SIG-M5 treated with dmso at 0.1 percent for 504 hours (cell line): ENCODE measurements around the gene DNAJC2.
A peak's percentile ranks its signal among the peaks of the same experiment; 100 is the strongest.

ENCODE experiments used
- DNase-seq: peaks from one replicate; lab custom pipeline; 2025; ENCODE audit not compliant: unreplicated experiment; lab: John Stamatoyannopoulos, UW

Gene DNAJC2, protein sequence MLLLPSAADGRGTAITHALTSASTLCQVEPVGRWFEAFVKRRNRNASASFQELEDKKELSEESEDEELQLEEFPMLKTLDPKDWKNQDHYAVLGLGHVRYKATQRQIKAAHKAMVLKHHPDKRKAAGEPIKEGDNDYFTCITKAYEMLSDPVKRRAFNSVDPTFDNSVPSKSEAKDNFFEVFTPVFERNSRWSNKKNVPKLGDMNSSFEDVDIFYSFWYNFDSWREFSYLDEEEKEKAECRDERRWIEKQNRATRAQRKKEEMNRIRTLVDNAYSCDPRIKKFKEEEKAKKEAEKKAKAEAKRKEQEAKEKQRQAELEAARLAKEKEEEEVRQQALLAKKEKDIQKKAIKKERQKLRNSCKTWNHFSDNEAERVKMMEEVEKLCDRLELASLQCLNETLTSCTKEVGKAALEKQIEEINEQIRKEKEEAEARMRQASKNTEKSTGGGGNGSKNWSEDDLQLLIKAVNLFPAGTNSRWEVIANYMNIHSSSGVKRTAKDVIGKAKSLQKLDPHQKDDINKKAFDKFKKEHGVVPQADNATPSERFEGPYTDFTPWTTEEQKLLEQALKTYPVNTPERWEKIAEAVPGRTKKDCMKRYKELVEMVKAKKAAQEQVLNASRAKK

DNA sequence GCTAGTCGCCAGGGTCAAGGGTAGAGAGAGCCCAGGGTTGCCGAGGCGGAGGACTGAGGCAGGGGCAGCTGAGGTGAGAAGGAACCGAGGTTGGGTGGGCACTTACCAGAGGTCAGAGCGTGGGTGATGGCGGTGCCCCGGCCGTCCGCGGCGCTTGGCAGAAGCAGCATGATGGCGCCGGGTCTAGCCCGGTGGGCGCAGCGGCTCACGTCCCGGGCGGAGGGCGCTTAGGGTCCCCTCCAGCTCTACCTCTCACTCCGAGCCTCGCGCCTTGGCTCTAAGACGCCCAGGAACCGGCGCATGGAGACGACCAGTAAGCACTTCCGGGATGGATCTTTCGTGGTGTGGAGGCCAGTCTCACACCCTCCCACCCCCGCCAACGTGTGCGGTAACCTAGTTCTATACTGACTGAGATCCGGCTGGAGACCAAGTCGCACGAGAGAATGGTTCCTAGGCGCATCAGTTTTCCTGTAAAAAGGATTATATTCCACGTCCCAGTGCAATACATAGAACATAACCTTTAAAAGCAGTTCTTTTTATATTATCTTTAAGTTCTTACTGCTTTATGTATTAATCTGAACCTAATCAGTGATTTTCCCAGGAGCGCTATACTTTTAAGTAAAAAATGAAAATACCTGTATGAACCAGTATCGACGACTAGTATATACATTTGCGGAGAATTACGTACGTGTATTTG lies at the start of gene DNAJC2:
DNAJC2 (minus strand) TSS at position 315 of the 697 bp plus-strand sequence; CDS start at position 170, 145 bp downstream.
- peak; percentile 94 for DNase-seq

DNA sequence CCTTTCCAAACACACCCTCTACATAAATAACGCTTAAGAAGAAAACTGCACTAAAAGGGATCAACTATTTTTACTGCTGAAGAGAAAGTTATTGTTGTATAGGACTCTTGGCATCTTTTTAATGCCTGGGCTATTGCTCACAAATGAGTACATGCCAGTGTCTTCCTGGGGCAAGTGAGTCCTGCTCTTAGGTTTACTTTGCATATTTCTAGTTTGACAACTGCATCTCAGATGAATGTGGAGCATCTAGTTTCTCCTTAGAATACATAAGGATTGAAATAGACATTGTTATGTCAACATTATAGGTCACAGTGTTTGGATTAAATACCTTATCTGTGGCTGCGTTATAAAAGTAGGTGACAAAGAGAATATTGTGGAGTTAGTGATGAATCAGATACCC lies 47.4 kb upstream of the DNAJC2 start:
- DNase-seq: no peak

DNA sequence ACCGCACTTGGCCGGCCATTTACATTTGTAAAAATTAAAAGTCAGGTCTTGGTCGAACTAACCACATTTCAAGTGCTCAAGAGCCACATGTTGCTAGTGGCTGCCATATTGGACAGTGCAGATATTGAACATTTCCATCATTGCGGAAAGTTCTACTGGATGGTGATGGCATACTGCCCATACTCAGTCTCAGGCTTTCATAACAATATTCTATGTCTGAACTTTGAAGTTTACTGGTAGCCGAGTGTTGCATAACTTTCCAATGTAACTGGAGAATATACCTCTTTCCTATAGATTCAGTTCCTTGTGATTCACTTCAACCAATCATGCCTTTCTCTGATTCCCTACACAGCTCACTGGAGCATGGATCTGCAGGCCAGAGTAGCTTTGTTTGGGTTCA lies 46.6 kb upstream of the DNAJC2 start:
- no peak for DNase-seq

DNA sequence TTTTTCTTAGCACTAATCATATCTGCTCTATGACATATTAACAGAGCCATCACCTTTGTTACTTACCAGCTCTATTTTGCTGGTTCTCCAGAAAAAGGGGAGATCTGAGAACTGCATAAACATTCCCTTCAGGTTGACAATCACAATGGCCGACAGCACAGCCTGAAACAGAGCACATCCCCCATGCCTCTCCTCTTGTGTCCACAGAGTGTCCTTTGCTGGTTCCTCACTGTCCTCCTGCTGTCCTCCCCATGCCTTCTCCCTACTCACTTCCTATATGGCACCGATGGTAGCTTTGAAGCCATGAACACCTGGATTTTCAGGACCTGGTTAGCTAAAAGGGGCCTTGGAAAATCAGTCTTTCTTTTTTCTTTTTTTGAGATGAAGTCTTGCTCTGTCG lies 44.7 kb upstream of the DNAJC2 start:
- no peak for DNase-seq

DNA sequence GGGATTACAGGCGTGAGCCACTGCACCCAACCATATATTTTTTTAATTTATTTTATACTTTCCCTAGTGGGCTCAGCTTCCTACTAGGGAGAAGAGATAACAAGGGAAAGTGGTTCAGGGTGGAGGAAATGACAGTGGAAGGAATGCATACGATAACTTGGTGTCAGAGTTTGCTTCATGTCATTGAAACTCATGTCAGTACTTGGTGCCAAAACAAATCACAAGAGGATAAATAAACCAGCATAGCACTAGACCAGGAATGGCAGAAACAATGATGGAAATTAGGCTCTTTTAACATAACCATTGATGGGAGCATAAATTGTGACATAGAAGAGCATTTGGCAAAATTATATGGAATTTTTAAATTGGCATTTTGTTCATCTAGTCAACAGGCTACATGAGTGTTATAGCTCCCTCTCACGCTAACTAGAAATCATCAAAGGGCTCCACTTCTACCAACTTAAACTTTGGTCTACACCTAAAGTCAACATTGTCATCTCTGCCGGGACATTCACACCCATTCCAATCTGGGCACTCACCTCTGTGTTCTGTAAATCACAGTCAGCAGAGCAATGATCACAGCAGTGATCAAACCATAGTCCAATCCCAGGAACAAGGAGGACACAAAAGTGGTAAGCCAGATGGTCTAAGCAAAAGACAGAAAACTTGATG lies 44.0 kb upstream of the DNAJC2 start:
- no peak for DNase-seq

DNA sequence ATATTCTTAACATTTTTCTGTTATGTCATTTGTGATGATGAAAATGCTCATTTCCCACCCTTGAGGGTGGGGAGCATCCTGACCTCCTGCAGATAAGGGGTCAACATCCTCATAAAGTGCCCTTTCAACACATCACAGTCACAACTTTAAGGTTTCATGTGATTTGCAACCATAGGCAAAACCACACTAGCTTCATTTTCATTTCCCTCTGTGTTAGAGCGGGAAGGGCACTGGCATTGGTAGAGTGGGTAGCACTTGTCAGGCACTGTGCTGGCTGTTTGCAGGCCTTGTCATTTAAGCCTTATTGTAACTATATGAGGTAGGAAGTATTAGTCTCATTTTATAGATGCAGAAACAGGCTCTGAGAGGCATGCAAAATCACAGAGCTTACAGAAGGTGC lies 42.7 kb upstream of the DNAJC2 start:
- DNase-seq: peak; percentile 43

DNA sequence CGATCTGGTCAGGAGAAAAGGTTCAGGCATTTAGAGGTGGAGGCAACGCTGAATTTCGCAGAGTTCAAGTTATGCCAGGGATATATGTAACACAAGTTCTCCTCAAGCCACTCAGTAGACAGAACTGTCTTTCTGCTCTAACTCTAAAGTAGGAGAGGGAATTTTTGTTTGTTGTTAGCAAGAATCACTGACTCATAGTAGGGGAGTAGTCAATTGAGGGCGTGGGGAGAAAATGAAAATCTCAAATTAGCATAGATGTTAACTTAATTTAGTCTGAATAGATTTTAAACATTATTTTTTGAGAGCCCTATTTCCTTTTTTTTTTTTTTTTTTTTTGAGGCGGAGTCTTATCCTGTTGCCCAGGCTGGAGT lies 37.5 kb upstream of the DNAJC2 start:
- DNase-seq: no peak

DNA sequence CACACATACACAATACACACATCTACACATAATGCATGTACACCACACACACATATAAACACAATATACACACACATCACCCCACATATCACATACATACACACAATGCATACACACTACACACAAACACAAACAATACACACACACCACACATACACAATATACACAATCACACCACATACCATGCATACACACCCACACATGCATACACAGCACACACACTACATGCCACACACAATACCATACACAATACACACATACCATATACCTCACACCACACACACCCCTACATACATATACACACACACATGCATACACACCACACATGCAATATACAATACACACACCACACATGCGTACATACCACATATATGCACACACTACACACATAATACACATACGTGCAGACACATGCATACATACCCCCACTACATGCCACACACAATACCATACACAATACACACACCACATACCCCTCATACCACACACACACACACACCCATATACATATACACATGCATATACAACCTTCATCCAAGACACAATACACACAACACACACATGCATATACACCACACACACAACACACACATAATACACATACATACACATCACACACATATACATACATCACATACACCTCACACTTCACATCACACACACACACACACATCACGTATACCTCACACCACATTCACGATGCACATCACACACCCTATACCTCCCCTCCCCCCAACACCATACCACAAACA lies 36.9 kb upstream of the DNAJC2 start:
- DNase-seq: no peak

DNA sequence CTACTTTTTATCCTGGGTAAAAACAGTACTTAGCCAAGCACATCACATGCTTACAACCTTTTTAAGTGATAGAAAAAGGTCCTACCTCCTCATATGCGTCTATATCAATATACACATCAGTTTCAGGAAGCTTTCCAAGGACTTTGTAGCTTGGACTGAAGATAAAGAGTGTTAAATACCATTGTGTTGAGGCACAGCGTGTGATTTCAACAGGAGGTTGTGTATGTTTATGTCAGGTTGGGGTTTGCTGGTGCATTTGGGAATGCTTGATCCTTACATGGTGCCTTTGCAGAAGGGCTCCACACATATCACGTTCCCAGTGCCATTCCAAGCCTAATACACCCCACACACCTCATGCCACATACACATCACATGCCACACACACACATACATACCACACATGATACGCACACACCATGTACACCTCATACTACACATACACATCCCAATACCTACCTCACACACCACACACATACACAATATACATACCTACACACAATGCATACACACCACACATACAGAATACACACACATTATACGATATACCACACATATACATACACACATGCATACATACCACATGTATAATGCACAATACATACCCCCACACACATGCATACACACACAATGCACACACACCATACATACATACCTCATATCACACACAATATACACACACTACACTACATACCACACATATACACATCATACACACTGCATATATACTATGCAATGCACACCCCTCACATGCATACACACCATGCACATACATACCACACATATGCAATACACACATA lies 36.0 kb upstream of the DNAJC2 start:
- no peak for DNase-seq

DNA sequence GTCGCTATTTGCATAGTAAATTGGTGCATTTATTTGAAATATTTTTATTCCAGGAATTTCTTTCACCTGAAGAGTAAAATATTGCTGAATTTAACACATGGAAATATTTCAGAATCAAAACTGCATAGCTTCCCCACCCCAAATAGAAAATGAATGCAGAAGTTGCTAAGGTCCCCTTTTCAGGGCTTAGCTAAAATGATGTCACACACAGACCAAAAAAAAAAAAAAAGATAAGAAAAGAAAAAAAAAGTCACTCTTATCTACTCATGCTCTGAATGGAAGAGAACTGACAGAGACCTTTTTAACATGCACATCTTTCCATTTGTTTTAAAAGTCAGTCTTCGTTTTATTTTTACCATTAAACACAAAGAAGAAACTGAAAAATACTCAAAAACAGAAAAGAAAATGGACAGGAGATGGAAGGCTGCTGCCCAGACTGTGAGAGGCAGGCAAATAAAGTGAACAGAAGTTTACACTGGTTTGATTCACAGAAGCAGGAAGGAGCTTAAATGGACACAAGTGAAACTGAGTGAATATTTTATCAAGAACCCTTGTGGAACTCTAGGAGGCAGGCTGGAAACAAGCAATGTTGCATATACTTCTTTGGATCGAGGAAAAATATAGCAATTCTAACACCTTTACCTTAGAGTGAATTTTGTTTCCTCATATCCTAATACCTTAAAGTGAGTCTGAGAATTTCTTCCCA lies 34.9 kb upstream of the DNAJC2 start:
- DNase-seq: peak; percentile 32

DNA sequence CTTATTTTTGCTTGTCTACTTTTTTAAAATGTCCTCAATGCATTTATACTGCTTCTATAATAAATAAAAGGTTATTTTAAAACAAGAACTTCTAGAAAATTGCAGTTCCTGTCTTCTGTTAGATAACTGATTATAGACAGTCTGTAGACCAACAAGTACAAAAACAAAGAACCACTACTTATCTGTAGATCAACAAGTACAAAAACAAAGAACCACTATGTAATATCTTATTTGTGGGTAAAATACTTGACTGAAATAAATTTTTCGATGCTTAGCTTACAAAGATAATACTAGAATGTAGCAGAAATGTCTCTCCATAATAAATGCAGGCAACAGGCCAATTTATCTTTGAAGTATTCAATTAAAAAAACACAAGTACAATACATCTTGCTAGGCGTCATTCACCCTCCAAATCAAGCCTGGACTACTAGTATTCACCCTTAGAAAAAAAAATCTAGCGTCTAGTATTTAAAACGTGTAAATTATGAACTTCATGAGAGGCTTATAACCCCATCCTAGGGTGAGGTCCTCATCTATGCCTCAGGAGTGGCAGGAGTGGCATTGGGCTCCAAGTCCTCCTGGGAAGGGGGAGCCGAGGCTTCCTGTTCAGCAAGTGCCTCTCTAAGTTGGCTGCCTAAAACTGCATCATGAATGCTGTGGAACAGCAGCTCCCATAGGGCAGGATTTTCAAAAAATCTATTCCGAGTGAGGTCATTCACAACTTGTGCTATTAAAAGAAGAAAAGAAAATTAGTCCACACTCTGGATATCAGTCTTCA lies 29.5 kb upstream of the DNAJC2 start:
- DNase-seq: no peak

DNA sequence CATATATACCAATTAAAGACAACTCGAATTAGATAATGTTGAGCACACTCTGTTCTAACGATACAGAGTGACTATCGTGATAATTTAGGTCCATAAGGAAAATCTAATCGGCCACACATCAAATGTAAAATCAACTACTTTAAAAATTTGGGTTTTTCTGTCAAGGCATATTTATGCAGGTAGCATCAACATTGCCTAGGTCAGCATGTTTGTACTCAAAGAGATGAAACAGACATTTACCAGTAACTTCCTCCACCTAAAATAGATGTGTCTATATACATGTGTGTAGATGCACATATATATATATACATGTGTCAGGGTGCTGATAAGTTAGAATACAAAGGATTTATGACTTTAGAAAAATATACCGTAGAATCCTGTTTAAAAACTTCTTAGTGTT lies 24.9 kb upstream of the DNAJC2 start:
- DNase-seq: no peak

DNA sequence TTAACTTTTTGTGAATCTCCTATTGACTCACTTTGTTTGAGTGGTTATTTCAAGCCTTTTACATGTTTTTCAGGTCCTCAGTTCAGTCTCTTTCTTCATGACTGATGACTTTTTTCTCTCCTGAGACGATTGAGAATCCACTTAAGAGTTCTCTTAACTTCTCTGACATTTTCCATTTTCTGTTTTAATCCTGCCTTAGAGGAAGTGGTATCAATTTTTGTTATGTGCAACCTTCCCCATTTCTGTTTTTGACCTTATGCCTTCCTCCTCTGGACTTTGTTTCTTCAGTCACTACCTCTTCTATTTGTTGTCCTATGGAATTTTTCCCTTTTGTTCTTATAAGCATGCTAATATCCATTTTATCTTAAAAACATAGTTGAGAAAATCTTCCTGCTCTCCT lies 5.2 kb upstream of the DNAJC2 start:
- peak; percentile 36 for DNase-seq

DNA sequence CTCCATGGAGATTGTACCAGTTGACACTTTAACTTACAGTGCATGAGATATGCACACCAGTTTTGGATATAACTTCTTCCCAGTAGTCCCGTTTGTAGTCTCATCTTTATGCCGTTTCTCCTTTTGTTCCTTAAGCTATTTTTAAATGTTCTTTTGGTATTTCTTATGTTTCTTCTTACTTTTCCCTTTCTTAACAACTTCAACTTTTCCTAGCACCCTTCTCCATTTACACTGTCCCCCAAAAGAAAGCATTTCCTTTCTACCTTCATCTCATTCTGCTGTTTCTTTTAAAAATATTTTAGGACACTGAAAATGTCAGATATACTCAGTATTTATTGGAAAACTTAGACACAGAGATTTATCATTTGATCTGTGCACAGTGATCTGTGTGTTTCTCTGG lies 4.4 kb upstream of the DNAJC2 start:
- DNase-seq: no peak

DNA sequence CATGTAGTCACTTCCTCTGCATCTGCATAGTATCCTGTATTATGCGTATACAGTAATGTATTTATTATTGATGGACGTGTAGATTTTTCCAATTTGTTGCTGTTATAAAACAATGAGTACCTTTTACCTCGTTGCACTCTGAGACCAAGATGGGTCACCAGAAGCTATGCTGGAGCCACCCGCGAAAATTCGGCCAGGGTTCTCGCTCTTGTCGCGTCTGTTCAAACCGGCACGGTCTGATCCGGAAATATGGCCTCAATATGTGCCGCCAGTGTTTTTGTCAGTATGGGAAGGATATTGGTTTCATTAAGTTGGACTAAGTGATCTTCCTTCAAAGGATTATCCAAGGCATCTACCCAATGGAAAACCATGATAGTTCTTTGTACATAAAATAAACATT lies 3.9 kb upstream of the DNAJC2 start:
- peak; percentile 5 for DNase-seq

DNA sequence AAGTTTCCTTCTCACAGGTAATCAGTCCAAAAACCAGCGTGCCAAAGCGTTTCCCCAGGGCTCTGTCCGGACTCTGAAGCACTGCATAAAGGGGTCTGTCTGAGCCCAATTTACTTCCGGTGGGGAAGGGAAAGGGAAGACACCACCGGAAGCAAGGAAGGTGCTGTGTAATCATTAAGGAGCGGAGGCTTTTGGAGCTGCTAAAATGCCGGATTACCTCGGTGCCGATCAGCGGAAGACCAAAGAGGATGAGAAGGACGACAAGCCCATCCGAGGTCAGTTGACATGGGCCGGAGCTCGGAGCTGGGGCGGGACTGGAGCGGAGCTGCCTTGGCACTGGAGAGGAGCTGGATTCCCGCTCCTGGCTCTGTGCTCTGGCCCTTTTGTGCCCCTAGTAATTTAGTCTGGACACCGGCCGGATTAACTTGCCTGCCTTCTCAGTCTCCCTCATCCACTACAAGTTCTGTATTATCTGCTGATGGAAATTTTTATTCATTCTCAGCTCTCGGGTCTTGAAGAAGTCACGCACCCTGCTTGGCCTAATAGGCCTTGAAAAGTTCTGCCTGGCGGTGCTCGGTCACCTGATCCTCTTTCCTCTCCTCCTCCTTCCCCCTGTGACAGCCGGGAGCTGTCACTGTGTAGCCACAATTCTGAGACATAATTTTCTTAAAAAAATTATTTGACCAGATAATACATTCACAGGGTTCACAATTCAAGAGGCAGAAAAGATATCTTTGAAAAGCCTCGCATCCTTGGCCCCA lies 3.1 kb upstream of the DNAJC2 start, which contains the start of gene PSMC2:
PSMC2 (plus strand) TSS at position 137 of the 761 bp plus-strand sequence; CDS start at position 206, 69 bp downstream.
- peak; percentile 94 for DNase-seq

DNA sequence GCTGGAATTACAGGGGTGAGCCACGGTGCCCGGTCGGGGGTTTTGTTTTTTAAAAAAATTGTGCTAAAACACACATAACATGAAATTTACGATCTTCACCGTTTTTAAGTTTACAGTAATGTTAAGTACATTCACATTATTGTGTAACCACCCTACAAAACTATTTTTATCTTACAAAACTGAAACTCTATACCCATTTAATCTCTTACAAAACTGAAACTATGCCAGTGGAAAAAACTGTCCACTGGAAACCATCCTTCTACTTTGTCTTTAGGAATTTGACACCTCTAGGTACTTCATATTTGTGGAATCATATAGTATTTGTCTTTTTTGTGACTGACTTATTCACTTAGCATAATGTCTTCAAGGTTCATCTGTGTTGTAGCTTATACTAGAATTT lies 1.8 kb upstream of the DNAJC2 start:
- peak; percentile 28 for DNase-seq
